GM12878 (cell line): ENCODE measurements around the gene DNAJC5G. TPM values are rescaled to one million over a fixed set of nuclear protein-coding genes. Genes with fewer than 3 reads are reported as not detected.
A peak's percentile ranks its signal among the peaks of the same experiment; 100 is the strongest.

Source experiments
- ATAC-seq: fragments of 200-7000 bp; cut with Tn5 transposase; 3 replicates; pipeline ENCODE4 v1.9.1; 2020; ENCODE audit warnings: mild to moderate bottlenecking, moderate library complexity
- BruUV-seq: library from RNA; stranded (reverse); fragments of 400-500 nt; replicated peaks from 2 replicates; lab custom pipeline; 2021; lab: Mats Ljungman, UMichigan
- CTCF ChIA-PET: fragments of 300-600 bp; sonication (Branson Sonifier 250); formaldehyde crosslinking; extraction: SDS; loops from one replicate; lab custom pipeline; 2021; ENCODE audit warnings: inconsistent platforms; lab: Yijun Ruan, JAX
- POLR2A ChIA-PET: fragments of 350-600 bp; formaldehyde crosslinking; extraction: SDS; loops from one replicate; lab custom pipeline; 2021; ENCODE audit warnings: inconsistent platforms; lab: Charles Lee
- RAD21 ChIA-PET: fragments of 300-600 bp; sonication (Branson Sonifier 250); formaldehyde crosslinking; loops from one replicate; lab custom pipeline; 2023; ENCODE audit warnings: antibody characterized with exemption; ENCODE audit not compliant: unreplicated experiment; lab: Charles Lee
- SMC1A ChIA-PET: fragments of 300-600 bp; sonication (Branson Sonifier 250); formaldehyde crosslinking; loops from one replicate; lab custom pipeline; 2023; ENCODE audit not compliant: unreplicated experiment, uncharacterized antibody; lab: Charles Lee
- DNase-seq: peaks from one replicate; pipeline ENCODE4 v3.0.0-alpha.2; 2011; ENCODE audit warnings: low read depth, low spot score
- FAIRE-seq: peaks from 3 replicates; lab custom pipeline; 2011; peaks lifted over from hg19 to GRCh38; lab: Jason Lieb, UNC
- H2AFZ ChIP-seq: 2 replicates; pipeline ENCODE4 v1.6.0; 2011; ENCODE audit warnings: low read depth, low read length, control low read depth; ENCODE audit not compliant: control insufficient read depth
- H3K27ac ChIP-seq: 2 replicates; pipeline ENCODE4 v1.5.1; 2011; ENCODE audit warnings: control low read depth; ENCODE audit not compliant: control insufficient read depth, insufficient read depth
- H3K27me3 ChIP-seq, 2 experiments: replicated peaks in 1 of 2; 2 replicates each; pipeline versions ENCODE4 v1.6.0 to v1.6.1; 2011; ENCODE audit warnings: low read length in 1 of 2; ENCODE audit not compliant: control insufficient read depth in 2 of 2, insufficient read depth in 2 of 2
- H3K36me3 ChIP-seq, 2 experiments: 2 replicates each; pipeline ENCODE4 v1.5.1; 2011; ENCODE audit warnings: low read length in 1 of 2; ENCODE audit not compliant: control insufficient read depth in 2 of 2, insufficient read depth in 2 of 2
- H3K4me1 ChIP-seq: 2 replicates; pipeline ENCODE4 v1.6.1; 2011; ENCODE audit warnings: mild to moderate bottlenecking, low read length, moderate library complexity, mixed read lengths; ENCODE audit not compliant: control insufficient read depth, insufficient read depth
- H3K4me2 ChIP-seq: 2 replicates; pipeline ENCODE4 v1.6.0; 2011; ENCODE audit warnings: control low read depth; ENCODE audit not compliant: control insufficient read depth, insufficient read depth
- H3K4me3 ChIP-seq: fragments of 200-600 bp; sonication (generic); 2 replicates; pipeline ENCODE4 v1.5.1; 2016
- H3K79me2 ChIP-seq: 2 replicates; pipeline ENCODE4 v1.6.0; 2011; ENCODE audit warnings: low read length; ENCODE audit not compliant: control insufficient read depth, insufficient read depth
- H3K9ac ChIP-seq: 2 replicates; pipeline ENCODE4 v1.8.0; 2011; ENCODE audit warnings: low read length, control low read depth, mixed read lengths; ENCODE audit not compliant: control insufficient read depth, insufficient read depth
- H3K9me3 ChIP-seq: replicated peaks from 3 replicates; pipeline ENCODE4 v1.5.1; 2011; ENCODE audit warnings: mild to moderate bottlenecking, low read length; ENCODE audit not compliant: control insufficient read depth, insufficient read depth
- H4K20me1 ChIP-seq: 2 replicates; pipeline ENCODE4 v1.6.0; 2011; ENCODE audit not compliant: control insufficient read depth, insufficient read depth
- BHLHE40 ChIP-seq, 2 experiments: fragments of 450-650 bp in 1 of 2; IDR thresholded peaks; 2 replicates each; pipeline ENCODE4 v1.6.1; 2011 to 2017; ENCODE audit warnings: low read depth in 2 of 2, borderline replicate concordance in 1 of 2, improper control_type of control experiment in 1 of 2, low read length in 1 of 2, mild to moderate bottlenecking in 1 of 2
- CTCF ChIP-seq, 3 experiments: IDR thresholded peaks in 2 of 3; conservative IDR thresholded peaks in 1 of 3; 2 replicates each; pipeline ENCODE4 v1.5.1; 2011; ENCODE audit warnings: low read depth in 3 of 3, low read length in 3 of 3, mild to moderate bottlenecking in 3 of 3, control low read depth in 2 of 3, moderate library complexity in 2 of 3, inconsistent platforms in 1 of 3, mixed read lengths in 1 of 3; ENCODE audit not compliant: control insufficient read depth in 2 of 3, insufficient read depth in 1 of 3; ENCODE audit errors: extremely low read depth in 1 of 3
- ESRRA ChIP-seq: IDR thresholded peaks from 2 replicates; pipeline ENCODE4 v1.6.1; 2012; ENCODE audit warnings: mild to moderate bottlenecking, low read length, improper control_type of control experiment
- KAT2A ChIP-seq: conservative IDR thresholded peaks from 2 replicates; pipeline ENCODE4 v1.6.1; 2011; ENCODE audit warnings: low read depth, low read length; ENCODE audit not compliant: control insufficient read depth
- RAD21 ChIP-seq: IDR thresholded peaks from 2 replicates; pipeline ENCODE4 v1.6.1; 2011; ENCODE audit warnings: mild to moderate bottlenecking, low read depth, low read length, moderate library complexity; ENCODE audit not compliant: insufficient read depth
- STAT1 ChIP-seq: fragments of 450-650 bp; conservative IDR thresholded peaks from 2 replicates; pipeline ENCODE4 v1.6.1; 2014; ENCODE audit warnings: antibody characterized with exemption, mild to moderate bottlenecking
- ZBED1 ChIP-seq: IDR thresholded peaks from 2 replicates; pipeline ENCODE4 v1.6.1; 2016; ENCODE audit warnings: borderline replicate concordance
- ZNF622 ChIP-seq: fragments of 450-650 bp; IDR thresholded peaks from 2 replicates; pipeline ENCODE4 v1.6.1; 2017; ENCODE audit warnings: mild to moderate bottlenecking, inconsistent platforms
- WGBS: methylation state at CpG from one replicate; pipeline ENCODE4 v1.1.6; 2016; ENCODE audit warnings: low lambda C conversion rate; ENCODE audit not compliant: insufficient replicate concordance, insufficient coverage; ENCODE audit errors: missing lambda C conversion rate; 5-methylcytosine and 5-hydroxymethylcytosine counted together
- in situ Hi-C: fragments of 300-500 bp; cut with MboI; formaldehyde crosslinking; loops from 9 replicates; pipeline ENCODE4 v1.14.3; 2018; ENCODE audit warnings: mixed read lengths
- intact Hi-C: fragments of 100-400 bp; cut with micrococcal nuclease; formaldehyde crosslinking; loops from one replicate; pipeline ENCODE4 v1.14.2; 2022; ENCODE audit not compliant: unreplicated experiment
- polyA plus RNA-seq, 11 experiments: library from polyadenylated mRNA; depleted of rRNA in 4 of 11; unstranded in 6 of 11; stranded (reverse) in 5 of 11; fragments of >200 nt; fragmentation: Nextera tagmentation in 4 of 11; fragmentation: Illumina TruSeq in 1 of 11; extraction: Ambion mirVana in 4 of 11; extraction: Trizol in 1 of 11; gene quantifications; 1 replicate in 1 of 11; 2 replicates in 10 of 11; pipeline versions ENCODE4 v1.2.1 to v1.2.3, GENCODE V29; 2011 to 2016; ENCODE audit warnings: inconsistent platforms in 2 of 11, missing spikeins in 2 of 11, low read depth in 1 of 11
- total RNA-seq, 4 experiments: library from RNA; depleted of rRNA in 3 of 4; stranded (reverse); fragments of >200 nt in 3 of 4; fragmentation: Illumina TruSeq in 1 of 4; extraction: Trizol in 1 of 4; gene quantifications; 2 replicates each; pipeline versions ENCODE4 v1.2.1 to v1.2.3, GENCODE V29; 2013 to 2021
- TF ChIP-seq, protein P1 (sequence below): fragments of 450-650 bp; formaldehyde crosslinking; IDR thresholded peaks from 2 replicates; pipeline ENCODE4 v1.5.0; 2022; ENCODE audit warnings: mild to moderate bottlenecking, missing genetic modification characterization

DNAJC5G gene
- total and polyA plus RNA-seq, 10 of the 15 experiments (the other 5 are each of a cell fraction or from before 2014, with no cell fraction given) = not detected

- H3K4me1 ChIP-seq = no peaks in the 10 kb centered on the region
- no peak overlapping the region for H3K9ac ChIP-seq
- H3K4me3 ChIP-seq = no peak overlapping the region
- POLR2A ChIA-PET = interaction anchor here (1.6 kb wide), 1 partner anchor 11 kb away, joined by 4 read pairs; no protein-coding TSS in a partner anchor
- H3K4me2 ChIP-seq = no peak overlapping the region
- SMC1A ChIA-PET = no interaction called here
- no peak for DNase-seq
- FAIRE-seq = no peak
- no peak overlapping the region for H3K27ac ChIP-seq
- CTCF ChIA-PET = interaction anchor here (1.0 to 4.1 kb wide), 5 partner anchors 10 to 310 kb away, joined by 3 to 51 read pairs (median 16); partner anchors contain the start of gene TRIM54
- RAD21 ChIA-PET = interaction anchor here (2.0 kb wide), 1 partner anchor 11 kb away, joined by 8 read pairs; no protein-coding TSS in a partner anchor
- H3K9me3 ChIP-seq = no peaks in the 10 kb centered on the region
- in situ Hi-C loops (no loop called here), intact Hi-C loops (no loop called here)
- TF ChIP-seq KAT2A (no peak), CTCF (IDR thresholded peaks at IDR 0.05 in 2 of 3, conservative IDR thresholded peaks at IDR 0.05 in 1 of 3; ENCODE audit: control insufficient read depth in 2 of 3, extremely low read depth in 1 of 3, insufficient read depth in 1 of 3, low read depth in 3 of 3, low read length in 3 of 3) (peak in 1 of 3 experiments; percentile 13; a peak in 1 of 6 replicates), RAD21 (0 out of 2 replicates have a peak, but pooled peaks have one; percentile 14)
- no peaks in the 10 kb centered on the region for H3K36me3 ChIP-seq
- no peaks in the 10 kb centered on the region for H4K20me1 ChIP-seq
- H2AFZ ChIP-seq = no peak overlapping the region
- 47% methylated on average over 6 of the region's 6 CpGs for WGBS
- no TSS peak for BruUV-seq
- H3K79me2 ChIP-seq = no peaks in the 10 kb centered on the region
- ATAC-seq = peak; percentile 28; the same call in 1 of the 3 replicates
- no peaks in the 10 kb centered on the region; a peak in 1 of 4 replicates for H3K27me3 ChIP-seq
These were observed 16.6 kb downstream of the DNAJC5G start for GRCh38 chr2:27291865-27292264.

GRCh38 chr2:27294928-27295327, 19.7 kb downstream of the DNAJC5G start:
- no peaks in the 10 kb centered on the region for H4K20me1 ChIP-seq
- ChIA-PET CTCF (no interaction called here), POLR2A (no interaction called here), RAD21 (interaction anchor here (2.3 kb wide), 1 partner anchor 15 kb away, joined by 8 read pairs; no protein-coding TSS in a partner anchor), SMC1A (interaction anchor here (1.6 kb wide), 1 partner anchor 8 kb away, joined by 7 read pairs; no protein-coding TSS in a partner anchor)
- H3K4me3 ChIP-seq = no peak overlapping the region
- H3K4me1 ChIP-seq = no peaks in the 10 kb centered on the region
- ATAC-seq = no peak
- no peak overlapping the region for H2AFZ ChIP-seq
- no peaks in the 10 kb centered on the region for H3K79me2 ChIP-seq
- BruUV-seq = no TSS peak
- intact Hi-C loops = no loop called here
- 55% methylated on average over 8 of the region's 8 CpGs for WGBS
- in situ Hi-C loops = no loop called here
- TF ChIP-seq ZNF622 (no peak), ZBED1 (no peak), STAT1 (no peak), ESRRA (no peak), BHLHE40 (IDR thresholded peaks at IDR 0.05; ENCODE audit: borderline replicate concordance in 1 of 2, low read depth in 2 of 2, low read length in 1 of 2) (no peak)
- TF ChIP-seq, protein P1, sequence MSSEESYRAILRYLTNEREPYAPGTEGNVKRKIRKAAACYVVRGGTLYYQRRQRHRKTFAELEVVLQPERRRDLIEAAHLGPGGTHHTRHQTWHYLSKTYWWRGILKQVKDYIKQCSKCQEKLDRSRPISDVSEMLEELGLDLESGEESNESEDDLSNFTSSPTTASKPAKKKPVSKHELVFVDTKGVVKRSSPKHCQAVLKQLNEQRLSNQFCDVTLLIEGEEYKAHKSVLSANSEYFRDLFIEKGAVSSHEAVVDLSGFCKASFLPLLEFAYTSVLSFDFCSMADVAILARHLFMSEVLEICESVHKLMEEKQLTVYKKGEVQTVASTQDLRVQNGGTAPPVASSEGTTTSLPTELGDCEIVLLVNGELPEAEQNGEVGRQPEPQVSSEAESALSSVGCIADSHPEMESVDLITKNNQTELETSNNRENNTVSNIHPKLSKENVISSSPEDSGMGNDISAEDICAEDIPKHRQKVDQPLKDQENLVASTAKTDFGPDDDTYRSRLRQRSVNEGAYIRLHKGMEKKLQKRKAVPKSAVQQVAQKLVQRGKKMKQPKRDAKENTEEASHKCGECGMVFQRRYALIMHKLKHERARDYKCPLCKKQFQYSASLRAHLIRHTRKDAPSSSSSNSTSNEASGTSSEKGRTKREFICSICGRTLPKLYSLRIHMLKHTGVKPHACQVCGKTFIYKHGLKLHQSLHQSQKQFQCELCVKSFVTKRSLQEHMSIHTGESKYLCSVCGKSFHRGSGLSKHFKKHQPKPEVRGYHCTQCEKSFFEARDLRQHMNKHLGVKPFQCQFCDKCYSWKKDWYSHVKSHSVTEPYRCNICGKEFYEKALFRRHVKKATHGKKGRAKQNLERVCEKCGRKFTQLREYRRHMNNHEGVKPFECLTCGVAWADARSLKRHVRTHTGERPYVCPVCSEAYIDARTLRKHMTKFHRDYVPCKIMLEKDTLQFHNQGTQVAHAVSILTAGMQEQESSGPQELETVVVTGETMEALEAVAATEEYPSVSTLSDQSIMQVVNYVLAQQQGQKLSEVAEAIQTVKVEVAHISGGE (CRISPR knock-in tag) = no peak
- no peak overlapping the region for H3K4me2 ChIP-seq
- no peak for DNase-seq
- H3K27me3 ChIP-seq = no peaks in the 10 kb centered on the region; a peak in 2 of 4 replicates
- FAIRE-seq = no peak
- H3K9ac ChIP-seq = no peak overlapping the region
- no peaks in the 10 kb centered on the region for H3K9me3 ChIP-seq
- no peak overlapping the region for H3K27ac ChIP-seq
- no peaks in the 10 kb centered on the region for H3K36me3 ChIP-seq
